ENCODE measurements around the gene EXOSC10. TPM values are rescaled to one million over a fixed set of nuclear protein-coding genes. Genes with fewer than 3 reads are reported as not detected.

The EXOSC10 gene
- total RNA-seq, 3 donors from 2014 or later: 57.9 to 97.6 (median 77.7) TPM

GRCh38 chr1:11134251-11134897 is 34.7 kb upstream of the EXOSC10 start:
- H3K9me3 ChIP-seq: no peaks in the 10 kb centered on the region
- no peak for TF ChIP-seq POLR2AphosphoS5 (IDR thresholded peaks at IDR 0.05)
- TF ChIP-seq, protein P1, sequence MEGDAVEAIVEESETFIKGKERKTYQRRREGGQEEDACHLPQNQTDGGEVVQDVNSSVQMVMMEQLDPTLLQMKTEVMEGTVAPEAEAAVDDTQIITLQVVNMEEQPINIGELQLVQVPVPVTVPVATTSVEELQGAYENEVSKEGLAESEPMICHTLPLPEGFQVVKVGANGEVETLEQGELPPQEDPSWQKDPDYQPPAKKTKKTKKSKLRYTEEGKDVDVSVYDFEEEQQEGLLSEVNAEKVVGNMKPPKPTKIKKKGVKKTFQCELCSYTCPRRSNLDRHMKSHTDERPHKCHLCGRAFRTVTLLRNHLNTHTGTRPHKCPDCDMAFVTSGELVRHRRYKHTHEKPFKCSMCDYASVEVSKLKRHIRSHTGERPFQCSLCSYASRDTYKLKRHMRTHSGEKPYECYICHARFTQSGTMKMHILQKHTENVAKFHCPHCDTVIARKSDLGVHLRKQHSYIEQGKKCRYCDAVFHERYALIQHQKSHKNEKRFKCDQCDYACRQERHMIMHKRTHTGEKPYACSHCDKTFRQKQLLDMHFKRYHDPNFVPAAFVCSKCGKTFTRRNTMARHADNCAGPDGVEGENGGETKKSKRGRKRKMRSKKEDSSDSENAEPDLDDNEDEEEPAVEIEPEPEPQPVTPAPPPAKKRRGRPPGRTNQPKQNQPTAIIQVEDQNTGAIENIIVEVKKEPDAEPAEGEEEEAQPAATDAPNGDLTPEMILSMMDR (IDR thresholded peaks at IDR 0.05): no peak
- TF ChIP-seq POLR2A (IDR thresholded peaks at IDR 0.05): no peak
- H3K36me3 ChIP-seq: no peaks in the 10 kb centered on the region
- no peaks in the 10 kb centered on the region for H3K27me3 ChIP-seq
- H3K27ac ChIP-seq: peak overlapping the region; percentile 50 to 66
- peak in 1 of 2 donors; percentile 66 for DNase-seq (ENCODE audit: low spot score in 2 of 2)
- intact Hi-C loops (cut with DNase I; ENCODE audit: low total_unique reads): no loop called here
- peaks cover 0 to 7% of the 10 kb centered on the region in 2 donors for H3K4me1 ChIP-seq
- no peak overlapping the region for H3K4me3 ChIP-seq

GRCh38 chr1:11132563-11133293 is 33.1 kb upstream of the EXOSC10 start:
- no peak for DNase-seq (ENCODE audit: low spot score in 2 of 2)
- Histone ChIP-seq H3K4me3 (no peak overlapping the region), H3K4me1 (no peaks in the 10 kb centered on the region), H3K27ac (peak overlapping the region; percentile 38 to 66), H3K36me3 (peaks cover 5% of the 10 kb centered on the region), H3K27me3 (no peaks in the 10 kb centered on the region), H3K9me3 (no peaks in the 10 kb centered on the region)
- intact Hi-C loops (cut with DNase I; ENCODE audit: low total_unique reads): no loop called here
- no peak for TF ChIP-seq POLR2AphosphoS5 (IDR thresholded peaks at IDR 0.05)
- no peak for TF ChIP-seq POLR2A (IDR thresholded peaks at IDR 0.05)
- TF ChIP-seq, protein P1 (IDR thresholded peaks at IDR 0.05): no peak

DNA sequence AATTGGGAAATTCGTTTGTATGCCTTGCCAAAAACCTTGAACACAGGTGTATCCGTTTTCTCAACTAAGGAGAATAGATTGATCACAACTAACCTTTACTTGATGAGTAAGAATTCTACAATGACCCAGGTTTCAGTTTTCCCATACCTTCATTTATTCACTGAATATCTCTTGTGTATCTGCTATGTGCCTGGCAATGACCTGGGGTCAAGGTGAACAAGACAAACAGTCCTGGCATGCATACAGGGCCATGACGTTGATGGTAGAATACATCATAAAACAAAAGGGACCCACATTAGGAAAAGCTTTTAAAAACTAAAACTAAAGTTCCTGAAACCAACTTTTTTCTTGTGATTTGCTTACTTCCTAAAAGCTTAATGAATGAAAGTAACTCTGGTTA is 32.1 kb upstream of the EXOSC10 start:
- H3K36me3 ChIP-seq: peaks cover 5% of the 10 kb centered on the region

DNA sequence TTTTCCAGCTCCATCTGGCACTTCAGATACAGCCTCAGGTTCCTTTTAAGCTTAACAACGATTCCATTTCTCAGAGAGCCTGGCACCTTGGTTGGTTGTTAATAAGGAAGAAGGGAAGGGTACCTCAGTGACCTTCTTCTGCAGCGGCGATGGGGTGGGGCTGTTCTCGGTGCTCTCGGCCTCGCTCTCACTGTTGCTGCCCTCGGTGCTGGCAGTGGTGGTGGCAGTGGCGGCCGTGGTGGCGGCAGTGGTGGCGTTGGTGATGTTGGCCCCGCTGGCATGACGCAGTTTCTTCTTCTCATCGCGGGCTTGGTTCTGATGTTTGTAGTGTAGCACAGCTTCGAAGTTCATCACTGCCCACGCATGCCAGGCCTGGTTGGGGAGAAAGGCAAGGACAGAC is 30.7 kb upstream of the EXOSC10 start:
- H3K4me1 ChIP-seq: no peaks in the 10 kb centered on the region
- no peaks in the 10 kb centered on the region for H3K9me3 ChIP-seq
- H3K27me3 ChIP-seq: no peaks in the 10 kb centered on the region
- peaks cover 5% of the 10 kb centered on the region for H3K36me3 ChIP-seq
- no peak for TF ChIP-seq POLR2A (IDR thresholded peaks at IDR 0.05)
- TF ChIP-seq POLR2AphosphoS5 (IDR thresholded peaks at IDR 0.05): no peak
- TF ChIP-seq, protein P1 (IDR thresholded peaks at IDR 0.05): no peak
- DNase-seq (ENCODE audit: low spot score in 2 of 2): no peak
- no peak overlapping the region for H3K4me3 ChIP-seq
- peak overlapping the region in 1 of 2 donors; percentile 0 for H3K27ac ChIP-seq
- intact Hi-C loops (cut with DNase I; ENCODE audit: low total_unique reads): no loop called here

More for the DNA sequence above, 32.1 kb upstream of the EXOSC10 start:
- no peak for TF ChIP-seq POLR2A (IDR thresholded peaks at IDR 0.05)
- TF ChIP-seq, protein P1 (IDR thresholded peaks at IDR 0.05): no peak
- no peak for TF ChIP-seq POLR2AphosphoS5 (IDR thresholded peaks at IDR 0.05)
- H3K27ac ChIP-seq: peak overlapping the region; percentile 66 to 72
- no peaks in the 10 kb centered on the region for H3K9me3 ChIP-seq
- no peaks in the 10 kb centered on the region for H3K4me1 ChIP-seq
- intact Hi-C loops (cut with DNase I; ENCODE audit: low total_unique reads): no loop called here
- no peaks in the 10 kb centered on the region for H3K27me3 ChIP-seq
- no peak for DNase-seq (ENCODE audit: low spot score in 2 of 2)
- no peak overlapping the region for H3K4me3 ChIP-seq
